Thyroid gland (tissue), 4 donors: Measurements from ENCODE around the gene PRPS1. TPM values are rescaled to one million over a fixed set of nuclear protein-coding genes. Genes with fewer than 3 reads are reported as not detected.

ENCODE experiments used
- DNase-seq, 2 donors: peaks; one replicate each; pipeline ENCODE4 v3.0.0-alpha.2; 2019
- H3K27ac ChIP-seq, 3 donors: fragments of 200-600 bp; sonication (generic); 1 replicate in 2 of 3; 2 replicates in 1 of 3; pipeline ENCODE4 v1.5.1; 2016 to 2019; ENCODE audit warnings: mild to moderate bottlenecking in 1 of 3, moderate library complexity in 1 of 3
- H3K27me3 ChIP-seq: fragments of 200-600 bp; sonication (generic); one replicate; pipeline ENCODE4 v1.5.1; 2019
- H3K36me3 ChIP-seq, 2 donors: fragments of 200-600 bp; sonication (generic); one replicate each; pipeline ENCODE4 v1.5.1; 2016 to 2019
- H3K4me1 ChIP-seq, 2 donors: fragments of 200-600 bp; sonication (generic); one replicate each; pipeline ENCODE4 v1.5.1; 2017 to 2019
- H3K4me3 ChIP-seq, 3 donors: fragments of 200-600 bp; sonication (generic); replicated peaks in 1 of 3; 1 replicate in 2 of 3; 2 replicates in 1 of 3; pipeline ENCODE4 v1.5.1; 2016; ENCODE audit warnings: mild to moderate bottlenecking in 1 of 3
- H3K9me3 ChIP-seq: fragments of 200-600 bp; sonication (generic); one replicate; pipeline ENCODE4 v1.5.1; 2017
- CTCF ChIP-seq, 6 experiments: fragments of 200-600 bp in 3 of 6; fragments of 450-650 bp in 3 of 6; sonication (generic) in 3 of 6; IDR thresholded peaks; one replicate each; pipeline ENCODE4 v1.5.1; 2016 to 2019; ENCODE audit warnings: antibody characterized with exemption in 6 of 6, mild to moderate bottlenecking in 2 of 6, inconsistent platforms in 1 of 6, moderate library complexity in 1 of 6
- POLR2A ChIP-seq, 2 donors: fragments of 450-650 bp; IDR thresholded peaks; one replicate each; pipeline ENCODE4 v1.6.1; 2017; ENCODE audit warnings: antibody characterized with exemption in 2 of 2, mild to moderate bottlenecking in 2 of 2, moderate library complexity in 1 of 2
- WGBS, 2 donors: methylation state at CpG; one replicate each; pipeline ENCODE4 v1.1.5; 2017; 5-methylcytosine and 5-hydroxymethylcytosine counted together
- intact Hi-C: fragments of 100-400 bp; cut with DNase I; formaldehyde crosslinking; loops from one replicate; pipeline ENCODE4 v1.15.1; 2023
- total RNA-seq, 4 donors: library from RNA; depleted of rRNA; stranded (reverse); fragments of >200 nt; gene quantifications; one replicate each; pipeline ENCODE4 v1.2.3, GENCODE V29; 2016

Gene PRPS1
- total RNA-seq, 4 donors from 2014 or later: 45.1 to 69.6 (median 62.8) TPM

- no peak for DNase-seq
- WGBS, 2 donors: 65 to 66% methylated on average over 4 of the region's 4 CpGs
- Histone ChIP-seq H3K36me3 (no peaks in the 10 kb centered on the region), H3K27me3 (no peaks in the 10 kb centered on the region), H3K9me3 (no peaks in the 10 kb centered on the region), H3K4me3 (no peak overlapping the region), H3K4me1 (peaks cover 0 to 9% of the 10 kb centered on the region in 2 donors), H3K27ac (no peak overlapping the region)
- intact Hi-C loops: loop anchor here (10.0 kb wide), 1 partner anchor 236 kb away; no protein-coding TSS in a partner anchor
- TF ChIP-seq POLR2A (IDR thresholded peaks at IDR 0.05): no peak
- TF ChIP-seq CTCF (IDR thresholded peaks at IDR 0.05): no peak
Observed at GRCh38 chrX:107659286-107659685, 31.0 kb downstream of the PRPS1 start.

GRCh38 chrX:107659768-107660167, 31.5 kb downstream of the PRPS1 start:
- 64 to 75% methylated on average over 1 of the region's 1 CpG for WGBS, 2 donors
- Histone ChIP-seq H3K27me3 (no peaks in the 10 kb centered on the region), H3K4me3 (no peak overlapping the region), H3K4me1 (peaks cover 0 to 5% of the 10 kb centered on the region in 2 donors), H3K36me3 (no peaks in the 10 kb centered on the region), H3K9me3 (no peaks in the 10 kb centered on the region), H3K27ac (no peak overlapping the region)
- intact Hi-C loops: loop anchor here (5.0 to 10.0 kb wide), 2 partner anchors 118 to 235 kb away; partner anchors contain the start of genes NCBP2L and TSC22D3
- no peak for DNase-seq
- TF ChIP-seq CTCF (IDR thresholded peaks at IDR 0.05) (peak; percentile 16 to 78 (median 56)), POLR2A (IDR thresholded peaks at IDR 0.05) (no peak)

- Histone ChIP-seq H3K27me3 (no peaks in the 10 kb centered on the region), H3K36me3 (no peaks in the 10 kb centered on the region), H3K27ac (no peak overlapping the region), H3K9me3 (no peaks in the 10 kb centered on the region), H3K4me3 (no peak overlapping the region), H3K4me1 (no peaks in the 10 kb centered on the region)
- WGBS, 2 donors: 47 to 68% methylated on average over 3 of the region's 3 CpGs
- intact Hi-C loops: loop anchor here (5.0 kb wide), 1 partner anchor 115 kb away; the partner anchor contains the start of genes NCBP2L and TSC22D3
- TF ChIP-seq POLR2A (IDR thresholded peaks at IDR 0.05) (no peak), CTCF (IDR thresholded peaks at IDR 0.05) (no peak)
- DNase-seq: no peak
Observed at GRCh38 chrX:107662145-107662544, 33.8 kb downstream of the PRPS1 start.

GRCh38 chrX:107662824-107663223, 34.5 kb downstream of the PRPS1 start:
- no peak for TF ChIP-seq POLR2A (IDR thresholded peaks at IDR 0.05)
- TF ChIP-seq CTCF (IDR thresholded peaks at IDR 0.05): no peak
- Histone ChIP-seq H3K9me3 (no peaks in the 10 kb centered on the region), H3K4me1 (no peaks in the 10 kb centered on the region), H3K27ac (no peak overlapping the region), H3K4me3 (no peak overlapping the region), H3K36me3 (no peaks in the 10 kb centered on the region), H3K27me3 (no peaks in the 10 kb centered on the region)
- 86 to 94% methylated on average over 5 of the region's 5 CpGs for WGBS, 2 donors
- intact Hi-C loops: loop anchor here (5.0 kb wide), 1 partner anchor 114 kb away; the partner anchor contains the start of genes NCBP2L and TSC22D3
- no peak for DNase-seq

GRCh38 chrX:107666931-107667330, 38.6 kb downstream of the PRPS1 start:
- intact Hi-C loops: no loop called here
- H3K27ac ChIP-seq: no peak overlapping the region
- no peak for TF ChIP-seq CTCF (IDR thresholded peaks at IDR 0.05)
- no peaks in the 10 kb centered on the region for H3K4me1 ChIP-seq
- no peaks in the 10 kb centered on the region for H3K36me3 ChIP-seq
- no peak overlapping the region for H3K4me3 ChIP-seq
- no peak for DNase-seq
- no peaks in the 10 kb centered on the region for H3K9me3 ChIP-seq
- 100% methylated on average over 1 of the region's 1 CpG for WGBS, 2 donors
- H3K27me3 ChIP-seq: no peaks in the 10 kb centered on the region
